K562 (cell line): ENCODE data around the gene MFSD6. TPM values are rescaled to one million over a fixed set of nuclear protein-coding genes. Genes with fewer than 3 reads are reported as not detected.

Source experiments
- ARID2 ChIP-seq: fragments of 450-650 bp; IDR thresholded peaks from 2 replicates; pipeline ENCODE4 v1.6.1; 2017; ENCODE audit warnings: antibody characterized with exemption, mild to moderate bottlenecking
- CHAMP1 ChIP-seq: fragments of 450-650 bp; IDR thresholded peaks from 2 replicates; pipeline ENCODE4 v1.6.1; 2016; ENCODE audit warnings: mild to moderate bottlenecking
- CHD2 ChIP-seq: IDR thresholded peaks from 2 replicates; pipeline ENCODE4 v1.6.1; 2011; ENCODE audit warnings: low read depth, low read length
- CTCFL ChIP-seq: IDR thresholded peaks from 2 replicates; pipeline ENCODE4 v1.6.1; 2011; ENCODE audit warnings: borderline replicate concordance, low read depth, mild to moderate bottlenecking, moderate library complexity, low read length; ENCODE audit not compliant: insufficient read depth, poor library complexity, severe bottlenecking
- FOXJ2 ChIP-seq: fragments of 200-800 bp; sonication (Bioruptor generic); IDR thresholded peaks from 2 replicates; pipeline ENCODE4 v1.6.1; 2016; ENCODE audit warnings: missing genetic modification characterization, missing compliant biosample characterization
- HDAC8 ChIP-seq: fragments of 450-650 bp; IDR thresholded peaks from 2 replicates; pipeline ENCODE4 v1.6.1; 2016; ENCODE audit warnings: mild to moderate bottlenecking, missing genetic modification characterization, moderate library complexity, missing compliant biosample characterization
- HNRNPL ChIP-seq: fragments of 200-400 bp; formaldehyde crosslinking; IDR thresholded peaks from 2 replicates; pipeline ENCODE4 v1.6.1; 2017; ENCODE audit warnings: low read depth, mild to moderate bottlenecking, low read length
- JUN ChIP-seq, 2 experiments: sonication (generic) in 1 of 2; formaldehyde crosslinking in 1 of 2; IDR thresholded peaks; 2 replicates each; pipeline versions ENCODE4 v1.6.1 to v1.8.0; 2012 to 2022; ENCODE audit warnings: borderline replicate concordance in 2 of 2, mild to moderate bottlenecking in 2 of 2, improper control_type of control experiment in 1 of 2, low read depth in 1 of 2, low read length in 1 of 2, missing genetic modification reagents in 1 of 2
- KLF1 ChIP-seq: fragments of 450-650 bp; IDR thresholded peaks from 2 replicates; pipeline ENCODE4 v1.6.1; 2016; ENCODE audit warnings: missing genetic modification characterization, missing compliant biosample characterization
- SNAPC5 ChIP-seq: fragments of 250-450 bp; sonication (Bioruptor Pico); IDR thresholded peaks from 2 replicates; pipeline ENCODE4 v1.8.0; 2021; ENCODE audit warnings: moderate library complexity, mild to moderate bottlenecking, inconsistent platforms
- TAF15 ChIP-seq: fragments of 200-400 bp; formaldehyde crosslinking; IDR thresholded peaks from 2 replicates; pipeline ENCODE4 v1.6.1; 2017; ENCODE audit warnings: mild to moderate bottlenecking, low read depth, low read length, moderate library complexity
- TCF3 ChIP-seq: sonication (generic); formaldehyde crosslinking; IDR thresholded peaks from 2 replicates; pipeline ENCODE4 v1.4.0; 2020; ENCODE audit warnings: mild to moderate bottlenecking, missing genetic modification reagents
- THAP7 ChIP-seq: fragments of 250-450 bp; sonication (Bioruptor Pico); IDR thresholded peaks from 2 replicates; pipeline ENCODE4 v1.5.0; 2021
- VEZF1 ChIP-seq: fragments of 200-800 bp; sonication (Bioruptor generic); IDR thresholded peaks from 2 replicates; pipeline ENCODE4 v1.6.1; 2017; ENCODE audit warnings: missing genetic modification characterization, missing compliant biosample characterization
- XRCC5 ChIP-seq: fragments of 200-400 bp; formaldehyde crosslinking; IDR thresholded peaks from 2 replicates; pipeline ENCODE4 v1.6.1; 2017; ENCODE audit warnings: low read depth, mild to moderate bottlenecking, low read length
- ZNF398 ChIP-seq: fragments of 250-450 bp; sonication (Bioruptor Pico); IDR thresholded peaks from 2 replicates; pipeline ENCODE4 v1.8.0; 2021; ENCODE audit warnings: moderate library complexity, mild to moderate bottlenecking, inconsistent platforms
- ZNF695 ChIP-seq: fragments of 450-650 bp; formaldehyde crosslinking; IDR thresholded peaks from 2 replicates; pipeline ENCODE4 v1.4.0; 2020; ENCODE audit warnings: mild to moderate bottlenecking, moderate library complexity
- ZNF79 ChIP-seq: fragments of 250-450 bp; sonication (Bioruptor Pico); IDR thresholded peaks from 2 replicates; pipeline ENCODE4 v1.4.0; 2020; ENCODE audit warnings: low read depth, mild to moderate bottlenecking, moderate library complexity
- polyA plus RNA-seq, 8 experiments: library from polyadenylated mRNA; depleted of rRNA in 4 of 8; stranded (reverse) in 5 of 8; unstranded in 3 of 8; fragments of >200 nt; fragmentation: Nextera tagmentation in 2 of 8; fragmentation: Illumina TruSeq in 1 of 8; extraction: Ambion mirVana in 2 of 8; extraction: Trizol in 1 of 8; gene quantifications; 2 replicates each; pipeline versions ENCODE4 v1.2.1 to v1.2.3, GENCODE V29; 2011 to 2014; ENCODE audit warnings: inconsistent platforms in 1 of 8, missing spikeins in 1 of 8
- total RNA-seq, 7 experiments: library from RNA; depleted of rRNA in 6 of 7; stranded (reverse); fragments of >200 nt in 6 of 7; fragmentation: Illumina TruSeq in 2 of 7; extraction: Trizol in 2 of 7; gene quantifications; 2 replicates each; pipeline versions ENCODE4 v1.2.1 to v1.2.3, GENCODE V29; 2011 to 2021; ENCODE audit warnings: low replicate concordance in 1 of 7

The MFSD6 gene
- total and polyA plus RNA-seq, 9 of the 15 experiments (the other 6 are each of a cell fraction or from before 2014, with no cell fraction given) = 1.1 to 7.9 (median 4.4) TPM

GRCh38 chr2:190380962-190381412 is 27.2 kb upstream of the MFSD6 start (continued):
- TF ChIP-seq VEZF1 (no peak), ZNF79 (no peak), TCF3 (CRISPR knock-in tag) (peak; percentile 91), ZNF398 (no peak), CHD2 (no peak), CTCFL (no peak), JUN (IDR thresholded peaks at IDR 0.05; ENCODE audit: borderline replicate concordance, low read depth, low read length) (peak; percentile 89), JUN (CRISPR knock-in tag; IDR thresholded peaks at IDR 0.05; ENCODE audit: borderline replicate concordance) (no peak), TAF15 (no peak), HDAC8 (tag) (no peak), FOXJ2 (tag) (peak; percentile 81; the same call in 1 of the 2 replicates), ARID2 (no peak), KLF1 (no peak), CHAMP1 (peak; percentile 54; the same call in 1 of the 2 replicates), XRCC5 (no peak), HNRNPL (no peak), ZNF695 (no peak), THAP7 (no peak), SNAPC5 (CRISPR knock-in tag) (no peak)
